ENCODE measurements around the gene PGAM5. TPM values are rescaled to one million over a fixed set of nuclear protein-coding genes. Genes with fewer than 3 reads are reported as not detected.
A peak's percentile ranks its signal among the peaks of the same experiment; 100 is the strongest.

The PGAM5 gene
- total and polyA plus RNA-seq, 8 donors: 13.6 to 37.4 (median 17.2) TPM

DNA sequence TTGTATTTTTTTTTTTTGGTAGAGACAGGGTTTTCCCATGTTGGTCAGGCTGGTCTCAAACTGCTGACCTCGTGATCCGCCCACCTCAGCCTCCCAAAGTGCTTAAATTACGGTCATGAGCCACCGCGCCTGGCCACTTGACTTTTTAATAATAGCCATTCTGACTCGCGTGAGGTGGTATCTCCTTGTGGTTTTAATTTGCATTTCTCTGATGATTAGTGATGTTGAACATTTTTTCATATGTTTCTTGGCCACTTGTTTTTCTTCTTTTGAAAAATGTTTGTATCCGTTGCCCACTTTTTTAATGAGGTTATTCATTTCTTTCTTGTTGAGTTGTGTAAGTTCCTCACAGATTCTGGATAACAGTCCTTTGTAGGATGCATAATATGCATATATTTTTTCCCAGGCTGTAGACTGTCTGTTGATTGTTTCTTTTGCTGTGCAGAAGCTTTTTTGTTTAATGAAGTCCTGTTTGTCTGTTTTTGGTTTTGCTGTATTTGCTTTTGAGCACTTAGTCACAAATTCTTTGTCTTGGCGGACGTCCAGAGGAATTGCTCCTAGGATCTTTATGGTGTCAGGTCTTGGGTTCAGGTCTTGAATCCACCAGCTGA is 10.3 kb upstream of the PGAM5 start:
- H3K36me3 ChIP-seq: peaks cover 0 to 51% of the 10 kb centered on the region in 2 donors
- H3K27ac ChIP-seq: no peak overlapping the region
- DNase-seq (peak in 1 of 4 donors; percentile 13), ATAC-seq (no peak)
- intact Hi-C loops (cut with DNase I): no loop called here
- no peaks in the 10 kb centered on the region for H3K27me3 ChIP-seq
- TF ChIP-seq, protein P1, sequence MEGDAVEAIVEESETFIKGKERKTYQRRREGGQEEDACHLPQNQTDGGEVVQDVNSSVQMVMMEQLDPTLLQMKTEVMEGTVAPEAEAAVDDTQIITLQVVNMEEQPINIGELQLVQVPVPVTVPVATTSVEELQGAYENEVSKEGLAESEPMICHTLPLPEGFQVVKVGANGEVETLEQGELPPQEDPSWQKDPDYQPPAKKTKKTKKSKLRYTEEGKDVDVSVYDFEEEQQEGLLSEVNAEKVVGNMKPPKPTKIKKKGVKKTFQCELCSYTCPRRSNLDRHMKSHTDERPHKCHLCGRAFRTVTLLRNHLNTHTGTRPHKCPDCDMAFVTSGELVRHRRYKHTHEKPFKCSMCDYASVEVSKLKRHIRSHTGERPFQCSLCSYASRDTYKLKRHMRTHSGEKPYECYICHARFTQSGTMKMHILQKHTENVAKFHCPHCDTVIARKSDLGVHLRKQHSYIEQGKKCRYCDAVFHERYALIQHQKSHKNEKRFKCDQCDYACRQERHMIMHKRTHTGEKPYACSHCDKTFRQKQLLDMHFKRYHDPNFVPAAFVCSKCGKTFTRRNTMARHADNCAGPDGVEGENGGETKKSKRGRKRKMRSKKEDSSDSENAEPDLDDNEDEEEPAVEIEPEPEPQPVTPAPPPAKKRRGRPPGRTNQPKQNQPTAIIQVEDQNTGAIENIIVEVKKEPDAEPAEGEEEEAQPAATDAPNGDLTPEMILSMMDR (IDR thresholded peaks at IDR 0.05): no peak
- no peak overlapping the region for H3K4me3 ChIP-seq
- H3K9me3 ChIP-seq: no peaks in the 10 kb centered on the region
- H3K4me1 ChIP-seq: no peaks in the 10 kb centered on the region

DNA sequence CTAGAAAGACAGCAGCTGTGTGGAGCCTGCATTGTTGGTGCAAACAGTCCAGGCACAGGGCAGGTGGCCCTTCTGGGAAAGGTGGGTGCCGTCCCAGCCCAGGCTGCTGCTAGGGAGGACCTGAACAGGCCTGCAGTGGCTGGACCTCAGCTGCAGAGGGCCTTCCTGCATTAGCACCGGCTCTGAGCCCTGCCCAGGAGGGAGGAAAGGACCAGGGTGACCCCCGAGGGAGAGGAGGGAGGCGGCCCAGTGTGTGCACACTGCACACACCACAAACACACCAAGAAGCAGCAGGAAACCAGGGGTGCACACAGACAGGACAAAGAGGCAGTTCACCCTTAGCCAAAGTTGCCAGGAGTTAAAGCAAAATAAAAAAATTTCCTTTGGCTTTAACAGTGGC is 8.0 kb upstream of the PGAM5 start:
- Histone ChIP-seq H3K9me3 (no peaks in the 10 kb centered on the region), H3K4me3 (no peak overlapping the region), H3K4me1 (no peaks in the 10 kb centered on the region), H3K27ac (no peak overlapping the region), H3K36me3 (peaks cover 0 to 32% of the 10 kb centered on the region in 2 donors), H3K27me3 (no peaks in the 10 kb centered on the region)
- DNase-seq: no peak
- intact Hi-C loops (cut with DNase I): no loop called here
- TF ChIP-seq, protein P1 (IDR thresholded peaks at IDR 0.05): no peak
- no peak for ATAC-seq

DNA sequence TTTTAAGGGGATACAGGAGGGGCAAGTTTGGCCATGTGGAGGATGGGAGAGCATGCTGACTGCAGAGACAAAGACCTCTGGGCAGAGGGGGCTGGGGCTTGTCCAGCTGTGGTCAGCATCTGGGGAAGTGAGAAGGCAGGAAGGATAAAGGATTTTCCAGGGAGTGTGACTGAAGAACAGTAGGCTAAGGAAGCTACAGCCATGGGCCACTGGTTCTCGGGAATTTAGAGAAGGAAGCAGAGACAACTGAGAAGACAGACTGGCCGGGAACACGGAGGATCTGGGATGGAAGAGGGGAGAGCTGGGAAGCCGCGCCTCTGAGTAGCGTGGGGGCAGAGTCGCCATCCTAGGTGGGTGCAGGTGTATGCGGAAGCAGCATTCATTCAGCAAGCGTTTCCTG is 7.0 kb upstream of the PGAM5 start:
- H3K27me3 ChIP-seq: no peaks in the 10 kb centered on the region
- no peak overlapping the region for H3K4me3 ChIP-seq
- H3K9me3 ChIP-seq: no peaks in the 10 kb centered on the region
- DNase-seq (no peak), ATAC-seq (no peak)
- TF ChIP-seq, protein P1 (IDR thresholded peaks at IDR 0.05): no peak
- H3K27ac ChIP-seq: no peak overlapping the region
- H3K4me1 ChIP-seq: no peaks in the 10 kb centered on the region
- intact Hi-C loops (cut with DNase I): no loop called here
- H3K36me3 ChIP-seq: peaks cover 0 to 28% of the 10 kb centered on the region in 2 donors

DNA sequence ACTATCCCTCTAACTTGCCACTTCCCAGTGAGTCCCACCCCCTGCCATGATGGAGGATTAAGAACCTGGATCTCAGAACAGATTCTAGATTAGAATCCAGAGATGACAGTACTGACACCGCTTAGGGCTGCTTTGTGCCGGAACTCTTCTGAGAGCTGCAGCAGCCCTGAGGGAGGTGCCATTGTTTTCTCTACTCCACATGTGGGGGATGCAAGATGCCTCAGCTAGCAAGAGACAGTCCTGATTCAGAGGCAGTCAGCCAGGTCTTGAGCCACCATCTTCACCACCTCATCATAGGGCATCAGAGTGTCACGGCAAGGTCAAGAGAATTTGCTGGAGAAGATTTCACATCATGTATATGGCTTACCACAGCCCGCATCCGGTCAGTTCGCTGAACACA is 3.4 kb upstream of the PGAM5 start:
- Histone ChIP-seq H3K4me3 (no peak overlapping the region), H3K36me3 (peaks cover 0 to 10% of the 10 kb centered on the region in 2 donors), H3K9me3 (no peaks in the 10 kb centered on the region), H3K27me3 (no peaks in the 10 kb centered on the region), H3K27ac (no peak overlapping the region), H3K4me1 (peaks cover 11 to 21% of the 10 kb centered on the region in 2 donors)
- DNase-seq (peak in 1 of 4 donors; percentile 13), ATAC-seq (no peak)
- intact Hi-C loops (cut with DNase I): no loop called here
- TF ChIP-seq, protein P1 (IDR thresholded peaks at IDR 0.05): no peak

DNA sequence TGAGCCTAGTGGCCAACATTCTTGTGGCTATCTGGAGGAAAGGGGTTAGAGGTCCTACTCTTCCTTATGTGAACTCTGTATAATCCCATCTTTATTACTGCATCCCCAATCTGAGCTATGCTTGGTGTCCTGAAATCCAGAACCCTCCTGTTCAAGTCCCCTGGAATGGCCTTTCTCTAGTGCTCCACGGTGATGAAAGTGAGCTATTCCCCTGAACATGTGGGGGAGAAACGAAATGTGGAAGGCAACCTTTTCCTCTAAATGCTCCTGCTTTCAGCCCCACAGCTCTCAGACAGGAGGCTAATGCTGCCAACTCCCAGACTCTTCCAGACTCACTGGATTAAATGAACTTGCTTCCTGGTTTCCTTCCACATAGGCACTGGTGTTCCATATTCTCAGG is 2.5 kb upstream of the PGAM5 start:
- Histone ChIP-seq H3K4me3 (no peak overlapping the region), H3K9me3 (no peaks in the 10 kb centered on the region), H3K36me3 (peaks cover 0 to 5% of the 10 kb centered on the region in 2 donors), H3K27me3 (no peaks in the 10 kb centered on the region), H3K4me1 (peaks cover 11 to 23% of the 10 kb centered on the region in 2 donors), H3K27ac (no peak overlapping the region)
- TF ChIP-seq, protein P1 (IDR thresholded peaks at IDR 0.05): no peak
- no peak for DNase-seq
- intact Hi-C loops (cut with DNase I): no loop called here
- ATAC-seq: no peak

Data from left lung (tissue), 10 donors.